HG03066 (cell line): ENCODE results near the gene PIWIL4.

ENCODE experiments used
- ATAC-seq: cut with Tn5 transposase; IDR thresholded peaks from one replicate; pipeline ENCODE4 v1.9.1; 2021; ENCODE audit warnings: low read depth; ENCODE audit not compliant: unreplicated experiment

The PIWIL4 gene

DNA sequence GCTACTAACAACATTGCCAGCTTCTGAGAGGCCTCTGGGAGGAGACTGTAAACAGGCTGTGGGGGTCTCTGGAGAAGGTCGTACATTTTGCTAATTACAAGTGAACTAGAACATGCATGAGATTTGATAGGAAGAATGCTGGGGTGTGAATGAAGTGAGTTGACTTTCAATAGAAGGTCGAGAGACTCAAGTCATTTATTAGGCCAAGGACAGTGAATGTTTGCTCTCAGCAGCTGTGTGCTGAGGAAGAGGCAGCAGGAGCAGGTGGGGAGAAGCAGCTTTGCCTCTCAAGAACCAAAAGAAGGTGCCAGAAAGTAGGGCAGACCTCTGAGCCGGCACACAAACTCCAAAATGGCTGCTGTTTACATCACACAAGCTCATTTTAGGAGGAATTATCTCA lies 91.7 kb downstream of the PIWIL4 start:
- no peak for ATAC-seq

DNA sequence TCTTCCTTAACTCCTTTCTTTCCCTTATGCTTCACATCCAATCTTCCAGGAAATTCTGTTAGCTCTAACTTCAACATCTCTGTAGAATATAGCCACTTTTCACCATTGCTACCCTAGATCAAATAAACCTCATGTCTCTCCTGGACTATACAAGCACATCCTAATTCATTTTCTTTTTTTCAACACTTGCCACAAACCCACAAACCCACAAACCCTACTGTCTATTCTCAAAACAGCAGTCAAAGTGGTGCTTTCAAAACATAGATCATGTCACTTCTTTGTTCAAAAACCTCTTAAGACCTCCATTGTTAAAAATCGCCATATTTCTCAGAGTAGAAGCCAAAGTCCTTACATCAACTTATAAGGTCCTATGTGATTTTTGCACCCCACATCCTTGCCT lies 94.3 kb downstream of the PIWIL4 start:
- ATAC-seq = no peak

DNA sequence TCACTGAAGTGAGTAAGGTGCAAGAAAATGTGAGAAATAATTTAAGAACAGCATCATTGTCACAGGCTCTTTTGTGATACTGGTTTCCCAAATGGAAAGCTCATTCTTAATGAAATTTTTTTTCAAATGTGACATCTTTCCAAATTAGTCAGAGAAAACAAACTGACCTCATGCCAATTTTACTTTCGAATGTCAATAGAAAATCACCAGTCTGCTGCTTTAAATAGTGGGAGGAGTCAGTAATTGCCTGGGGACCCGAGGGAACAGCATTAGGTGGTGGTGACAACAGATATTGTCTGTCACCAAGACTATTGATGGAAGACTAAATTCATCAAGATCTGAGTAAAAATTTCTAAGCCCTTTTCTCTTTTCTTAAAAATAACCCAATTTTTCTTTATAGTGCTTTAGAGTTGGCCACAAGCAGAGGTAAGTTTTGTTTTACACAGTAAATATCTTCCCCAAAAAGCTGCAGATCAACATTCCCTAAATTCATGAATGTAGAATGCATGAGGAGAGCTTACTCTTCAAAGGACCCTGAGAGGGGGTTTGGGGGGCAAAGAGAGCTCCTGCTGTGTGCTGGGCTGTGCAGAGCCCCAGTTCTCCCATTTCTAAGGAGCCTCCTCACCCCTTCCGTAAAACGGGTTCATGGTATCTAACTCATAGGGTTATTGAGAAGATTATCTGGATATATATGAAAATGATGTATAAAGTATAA lies 95.1 kb downstream of the PIWIL4 start:
- ATAC-seq = no peak

DNA sequence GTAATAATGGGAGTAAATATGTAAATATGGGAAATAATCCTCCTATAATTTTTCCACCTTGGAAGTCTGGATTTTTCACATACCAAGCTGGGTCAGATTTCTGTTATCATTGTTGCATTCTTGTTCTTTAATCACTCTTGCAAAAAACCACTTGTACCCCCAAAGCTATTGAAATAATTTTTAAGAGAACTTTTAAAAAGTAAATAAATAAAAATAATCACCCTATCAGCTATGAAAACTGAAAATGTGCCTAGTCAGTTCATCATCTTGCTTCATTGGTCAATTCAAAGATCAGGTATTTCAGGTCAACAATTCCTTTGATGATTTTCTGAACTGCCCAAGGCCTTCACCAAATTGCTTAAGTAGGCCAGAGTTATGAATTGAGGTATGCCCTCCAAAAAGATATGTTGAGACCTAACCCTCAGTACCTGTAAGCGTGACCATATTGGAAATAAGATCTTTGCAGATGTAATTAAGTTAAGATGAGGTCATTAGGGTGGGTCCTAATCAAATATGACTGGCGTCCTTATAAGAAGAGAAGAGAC lies 95.8 kb downstream of the PIWIL4 start:
- no peak for ATAC-seq

DNA sequence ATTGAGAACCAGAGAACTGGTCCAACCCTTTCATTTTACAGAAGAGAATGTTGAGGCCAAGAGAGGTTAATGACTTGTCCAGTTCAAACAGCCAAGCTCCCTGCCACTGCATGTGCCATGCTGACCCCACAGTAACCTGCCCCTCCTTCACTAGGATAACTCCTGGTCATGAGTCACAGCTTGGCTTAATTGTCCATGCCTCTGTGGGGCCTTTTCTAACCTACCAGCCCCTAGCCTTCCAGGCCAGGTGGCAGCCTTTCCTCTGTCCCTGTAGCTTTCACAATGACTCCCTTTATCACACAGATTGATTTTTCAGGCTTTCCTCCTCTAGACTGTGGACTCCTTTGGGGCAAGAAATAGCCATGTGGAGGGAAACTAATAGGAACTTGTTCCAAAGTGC lies 97.2 kb downstream of the PIWIL4 start:
- no peak for ATAC-seq

DNA sequence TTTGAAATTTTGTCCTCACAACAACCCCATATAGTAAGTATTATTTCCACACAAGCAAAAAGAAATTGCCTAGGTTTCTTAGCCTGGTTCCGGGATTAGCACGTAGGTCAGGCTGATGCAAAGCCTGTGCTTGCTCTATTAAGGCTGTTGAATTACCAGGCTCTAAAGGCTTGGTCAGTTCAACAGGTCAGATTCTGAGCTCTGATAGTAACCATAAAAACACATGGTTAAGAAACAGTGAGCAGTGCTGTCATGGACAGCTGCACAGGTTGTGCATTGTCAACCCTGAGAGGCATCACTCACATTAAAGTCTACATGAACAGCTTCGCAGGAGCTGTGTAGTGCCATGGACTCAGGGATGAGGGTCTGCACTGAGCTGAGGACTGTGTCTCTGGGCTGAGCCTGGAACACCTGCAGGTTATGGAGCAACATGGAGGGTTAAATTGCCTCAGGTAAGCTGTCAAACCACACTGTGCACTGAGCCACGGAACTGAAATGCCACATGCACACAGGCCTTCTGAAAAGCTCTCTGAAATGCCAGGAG lies 98.0 kb downstream of the PIWIL4 start:
- no peak for ATAC-seq

DNA sequence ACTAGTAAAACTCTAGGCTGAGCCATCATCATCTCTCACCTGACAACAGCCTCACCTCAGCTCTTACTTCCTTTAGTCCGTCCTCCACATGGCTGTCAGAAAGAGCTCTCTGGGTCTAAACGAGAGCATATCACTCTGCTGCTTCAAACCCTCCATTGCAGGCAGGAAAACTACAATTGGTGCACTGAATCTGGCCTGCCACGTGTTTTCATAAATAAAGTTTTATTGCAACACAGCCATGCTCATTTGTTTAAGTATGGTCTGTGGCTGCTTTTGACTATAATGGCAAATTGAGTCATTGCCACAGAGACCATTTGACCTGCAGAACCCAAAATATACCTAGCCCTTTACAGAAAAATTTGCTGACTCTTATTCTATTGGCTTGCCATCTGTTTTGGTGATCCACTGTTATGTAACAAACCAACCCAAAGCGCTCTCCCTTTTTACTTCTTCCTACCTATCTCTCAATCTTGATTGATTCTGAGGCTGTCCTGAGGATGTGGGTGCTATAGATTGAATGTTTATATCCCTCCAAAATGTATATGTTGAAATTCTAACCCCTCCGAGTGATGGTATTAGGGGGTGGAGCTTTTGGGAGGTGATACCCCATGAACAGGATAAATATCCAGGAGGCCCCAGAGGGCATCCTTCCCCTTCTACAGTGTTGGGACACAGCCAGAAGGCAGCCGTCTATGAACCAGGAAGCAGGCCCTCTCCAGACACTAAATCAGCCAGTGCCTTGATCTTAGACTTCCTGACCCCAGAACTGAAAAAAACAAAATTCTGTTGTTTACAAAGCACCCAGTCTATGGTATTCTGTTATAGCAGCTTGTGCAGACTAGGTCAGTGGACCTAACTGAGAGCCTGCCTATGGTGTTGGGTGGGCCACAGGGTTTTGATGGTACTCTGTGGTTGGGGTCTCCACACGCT lies 99.9 kb downstream of the PIWIL4 start:
- no peak for ATAC-seq

DNA sequence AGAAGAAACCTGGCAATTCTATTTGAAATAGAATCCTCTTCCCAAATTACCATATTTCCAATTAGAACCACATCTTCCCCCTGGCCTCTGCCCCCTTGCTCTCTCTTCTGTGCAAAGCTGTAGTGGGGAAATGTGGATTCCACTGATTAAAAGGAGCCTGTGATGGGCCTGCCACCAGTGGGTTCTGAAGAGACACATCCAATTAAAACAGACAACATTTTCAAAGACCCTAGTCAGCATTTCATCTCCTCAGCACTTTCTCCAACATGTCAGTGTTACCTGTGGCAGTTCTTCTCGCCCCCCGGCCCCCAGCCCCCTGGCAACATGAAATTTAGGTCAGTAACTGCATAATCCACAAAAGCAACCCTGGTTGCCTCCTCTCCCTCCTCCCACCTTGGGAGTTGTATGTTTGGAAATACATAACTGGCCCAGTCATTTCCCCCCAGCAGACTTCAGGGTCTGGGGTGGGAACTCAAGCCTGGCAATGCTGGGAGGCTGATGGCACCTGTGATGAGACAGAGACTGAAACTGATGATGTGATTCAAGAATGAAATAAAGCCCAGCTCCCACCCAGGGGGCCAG lies 101.1 kb downstream of the PIWIL4 start:
- ATAC-seq = no peak

DNA sequence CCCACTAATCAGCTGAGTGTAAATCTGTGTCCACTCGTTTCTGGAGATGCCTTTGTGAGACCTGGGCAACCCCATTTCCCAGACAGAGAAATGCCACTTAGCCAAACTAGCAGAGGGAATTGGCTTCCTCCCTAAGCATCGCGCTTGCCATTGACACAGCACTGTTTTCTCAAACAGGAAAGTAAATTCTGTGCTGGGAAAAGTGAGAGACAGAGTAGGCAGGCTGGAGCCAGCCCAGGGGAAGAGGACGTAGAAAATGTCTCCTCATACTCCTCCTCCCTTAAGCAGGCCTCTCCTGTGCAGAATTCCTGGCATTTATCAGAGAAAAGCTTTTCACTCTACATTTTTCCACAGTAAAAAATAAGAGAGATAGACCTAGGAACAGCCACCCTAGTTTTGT lies 101.9 kb downstream of the PIWIL4 start:
- ATAC-seq = no peak
